ENCODE data around the gene NUP54.

The NUP54 gene

GRCh38 chr4:76148142-76148865 is at the start of gene NUP54:
Gene NUP54, minus strand, starts transcription at chr4:76148397. Its CDS starts 23 bp downstream, at chr4:76148374.
- peak; percentile 94 for DNase-seq

- DNase-seq, result no peak
Observed at GRCh38 chr4:76197031-76197743, 49.0 kb upstream of the NUP54 start.

GRCh38 chr4:76196376-76196775 is 48.2 kb upstream of the NUP54 start:
- DNase-seq, result no peak

- DNase-seq, result no peak
Observed at GRCh38 chr4:76195326-76195725, 47.1 kb upstream of the NUP54 start.

GRCh38 chr4:76194325-76194724 is 46.1 kb upstream of the NUP54 start:
- no peak for DNase-seq

- no peak for DNase-seq
Observed at GRCh38 chr4:76192236-76192635, 44.0 kb upstream of the NUP54 start.

- no peak for DNase-seq
Observed at GRCh38 chr4:76188557-76188956, 40.4 kb upstream of the NUP54 start.

- no peak for DNase-seq
Observed at GRCh38 chr4:76188149-76188548, 40.0 kb upstream of the NUP54 start.

GRCh38 chr4:76187152-76187551 is 39.0 kb upstream of the NUP54 start:
- DNase-seq, result no peak

GRCh38 chr4:76182463-76182862 is 34.3 kb upstream of the NUP54 start:
- no peak for DNase-seq

- DNase-seq, result peak; percentile 86
Observed at GRCh38 chr4:76179398-76180318, 31.5 kb upstream of the NUP54 start.

- DNase-seq, result no peak
Observed at GRCh38 chr4:76178296-76178695, 30.1 kb upstream of the NUP54 start.

- DNase-seq, result no peak
Observed at GRCh38 chr4:76177709-76178108, 29.5 kb upstream of the NUP54 start.

GRCh38 chr4:76175336-76175735 is 27.1 kb upstream of the NUP54 start:
- DNase-seq, result no peak

GRCh38 chr4:76174216-76174615 is 26.0 kb upstream of the NUP54 start:
- no peak for DNase-seq

- no peak for DNase-seq
Observed at GRCh38 chr4:76168688-76169087, 20.5 kb upstream of the NUP54 start.

- DNase-seq, result no peak
Observed at GRCh38 chr4:76166480-76166879, 18.3 kb upstream of the NUP54 start.

- DNase-seq, result no peak
Observed at GRCh38 chr4:76160355-76160754, 12.2 kb upstream of the NUP54 start.

- no peak for DNase-seq
Observed at GRCh38 chr4:76156635-76157034, 8.4 kb upstream of the NUP54 start.

GRCh38 chr4:76155979-76156378 is 7.8 kb upstream of the NUP54 start:
- no peak for DNase-seq

- DNase-seq, result no peak
Observed at GRCh38 chr4:76153356-76153755, 5.2 kb upstream of the NUP54 start.

GRCh38 chr4:76147454-76148141 is 599 bp downstream of the NUP54 start:
- no peak for DNase-seq

- no peak for DNase-seq
Observed at GRCh38 chr4:76144546-76144945, 3.7 kb downstream of the NUP54 start.

All from CD4-positive, alpha-beta T cell treated with Interleukin-6 for 4 hours (primary cell).